Endothelial cell (in vitro differentiated cells): ENCODE results near the gene NEURL3. TPM values are rescaled to one million over a fixed set of nuclear protein-coding genes. Genes with fewer than 3 reads are reported as not detected.

Source experiments
- DNase-seq: peaks from one replicate; pipeline ENCODE4 v3.0.0; 2021; ENCODE audit warnings: low spot score
- H3K27ac Mint-ChIP-seq: one replicate; pipeline ENCODE4 v1.8.0; 2021; ENCODE audit warnings: mixed read lengths, inconsistent platforms; ENCODE audit not compliant: unreplicated experiment
- H3K27me3 Mint-ChIP-seq: one replicate; pipeline ENCODE4 v1.8.0; 2021; ENCODE audit warnings: mild to moderate bottlenecking, moderate library complexity, mixed read lengths, inconsistent platforms; ENCODE audit not compliant: unreplicated experiment
- H3K36me3 Mint-ChIP-seq: one replicate; pipeline ENCODE4 v1.8.0; 2021; ENCODE audit warnings: mild to moderate bottlenecking, low read depth, mixed read lengths, inconsistent platforms; ENCODE audit not compliant: unreplicated experiment
- H3K4me1 Mint-ChIP-seq: one replicate; pipeline ENCODE4 v1.8.0; 2021; ENCODE audit warnings: mild to moderate bottlenecking, mixed read lengths, inconsistent platforms; ENCODE audit not compliant: unreplicated experiment
- H3K4me3 Mint-ChIP-seq: one replicate; pipeline ENCODE4 v1.8.0; 2021; ENCODE audit warnings: mild to moderate bottlenecking, mixed read lengths, inconsistent platforms; ENCODE audit not compliant: unreplicated experiment
- H3K9me3 Mint-ChIP-seq: one replicate; pipeline ENCODE4 v1.8.0; 2021; ENCODE audit warnings: mixed read lengths, inconsistent platforms; ENCODE audit not compliant: unreplicated experiment
- total RNA-seq: library from RNA; stranded (reverse); fragmentation: NEBNext Ultra II Directional; extraction: Animal tissue kit (Norgen Biotek cat#: 25700); gene quantifications from one replicate; pipeline ENCODE4 v1.2.1, GENCODE V29; 2021; ENCODE audit not compliant: unreplicated experiment
- TF ChIP-seq, protein P1 (sequence below): fragments of 200-600 bp; sonication (generic); IDR thresholded peaks from one replicate; pipeline ENCODE4 v1.5.0; 2021; ENCODE audit warnings: antibody characterized with exemption; ENCODE audit not compliant: unreplicated experiment

Gene NEURL3
- total RNA-seq, 1 donor from 2014 or later = not detected

DNA sequence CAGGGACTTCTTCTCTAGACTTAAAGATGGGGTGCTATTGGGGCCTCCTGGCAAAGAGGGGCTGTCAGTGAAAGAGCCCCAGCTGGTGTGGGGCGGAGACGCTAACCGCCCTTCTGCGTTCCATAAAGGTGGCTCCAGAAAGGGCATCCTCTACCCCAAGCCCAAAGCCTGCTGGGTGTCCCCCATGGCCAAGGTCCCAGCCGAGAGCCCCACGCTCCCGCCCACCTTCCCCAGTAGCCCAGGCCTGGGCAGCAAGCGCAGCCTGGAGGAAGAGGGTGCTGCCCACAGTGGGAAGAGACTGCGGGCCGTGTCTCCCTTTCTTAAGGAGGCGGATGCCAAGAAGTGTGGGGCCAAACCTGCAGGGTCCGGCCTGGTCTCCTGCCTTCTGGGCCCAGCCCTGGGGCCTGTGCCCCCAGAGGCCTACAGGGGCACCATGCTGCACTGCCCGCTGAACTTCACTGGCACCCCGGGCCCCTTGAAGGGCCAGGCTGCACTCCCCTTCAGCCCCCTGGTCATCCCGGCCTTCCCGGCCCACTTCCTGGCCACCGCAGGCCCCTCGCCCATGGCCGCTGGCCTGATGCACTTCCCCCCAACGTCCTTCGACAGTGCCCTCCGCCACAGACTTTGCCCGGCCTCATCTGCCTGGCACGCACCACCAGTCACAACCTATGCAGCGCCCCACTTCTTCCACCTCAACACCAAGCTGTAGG, 46.6 kb upstream of the NEURL3 start:
- DNase-seq = no peak
- Mint-ChIP-seq H3K9me3 (no peaks in the 10 kb centered on the region), H3K27ac (no peak overlapping the region), H3K4me1 (no peaks in the 10 kb centered on the region), H3K27me3 (peaks cover 4% of the 10 kb centered on the region), H3K4me3 (no peak overlapping the region), H3K36me3 (no peaks in the 10 kb centered on the region)
- TF ChIP-seq, protein P1, sequence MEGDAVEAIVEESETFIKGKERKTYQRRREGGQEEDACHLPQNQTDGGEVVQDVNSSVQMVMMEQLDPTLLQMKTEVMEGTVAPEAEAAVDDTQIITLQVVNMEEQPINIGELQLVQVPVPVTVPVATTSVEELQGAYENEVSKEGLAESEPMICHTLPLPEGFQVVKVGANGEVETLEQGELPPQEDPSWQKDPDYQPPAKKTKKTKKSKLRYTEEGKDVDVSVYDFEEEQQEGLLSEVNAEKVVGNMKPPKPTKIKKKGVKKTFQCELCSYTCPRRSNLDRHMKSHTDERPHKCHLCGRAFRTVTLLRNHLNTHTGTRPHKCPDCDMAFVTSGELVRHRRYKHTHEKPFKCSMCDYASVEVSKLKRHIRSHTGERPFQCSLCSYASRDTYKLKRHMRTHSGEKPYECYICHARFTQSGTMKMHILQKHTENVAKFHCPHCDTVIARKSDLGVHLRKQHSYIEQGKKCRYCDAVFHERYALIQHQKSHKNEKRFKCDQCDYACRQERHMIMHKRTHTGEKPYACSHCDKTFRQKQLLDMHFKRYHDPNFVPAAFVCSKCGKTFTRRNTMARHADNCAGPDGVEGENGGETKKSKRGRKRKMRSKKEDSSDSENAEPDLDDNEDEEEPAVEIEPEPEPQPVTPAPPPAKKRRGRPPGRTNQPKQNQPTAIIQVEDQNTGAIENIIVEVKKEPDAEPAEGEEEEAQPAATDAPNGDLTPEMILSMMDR = no peak

DNA sequence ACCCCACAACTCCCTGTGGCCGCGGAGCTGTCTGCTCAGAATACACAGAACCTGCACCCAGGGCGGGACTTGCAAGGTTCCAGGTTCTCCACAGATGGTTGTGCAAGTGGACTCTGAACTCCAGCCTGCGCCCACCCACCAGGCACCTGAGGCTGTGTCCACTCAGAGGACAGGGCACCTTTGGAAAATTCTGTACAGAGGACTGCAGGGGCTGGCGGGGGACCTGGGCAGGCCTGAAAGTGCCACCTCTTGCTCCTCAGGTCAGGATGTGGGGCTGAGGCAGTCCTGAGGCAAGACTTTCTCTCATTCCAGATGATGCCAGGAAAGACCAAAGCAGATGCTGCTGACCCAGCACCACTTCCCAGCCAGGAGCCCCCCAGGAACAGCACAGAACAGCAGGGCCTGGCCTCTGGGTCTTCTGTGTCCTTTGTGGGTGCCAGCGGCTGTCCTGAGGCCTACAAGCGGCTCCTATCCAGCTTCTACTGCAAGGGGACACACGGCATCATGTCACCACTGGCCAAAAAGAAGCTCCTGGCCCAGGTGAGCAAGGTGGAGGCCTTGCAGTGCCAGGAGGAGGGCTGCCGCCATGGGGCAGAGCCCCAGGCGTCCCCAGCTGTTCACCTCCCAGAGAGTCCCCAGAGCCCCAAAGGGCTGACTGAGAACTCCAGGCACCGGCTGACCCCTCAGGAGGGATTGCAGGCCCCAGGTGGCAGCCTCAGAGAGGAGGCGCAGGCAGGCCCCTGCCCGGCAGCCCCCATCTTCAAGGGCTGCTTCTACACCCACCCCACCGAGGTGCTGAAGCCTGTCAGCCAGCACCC, 45.8 kb upstream of the NEURL3 start:
- no peaks in the 10 kb centered on the region for H3K9me3 Mint-ChIP-seq
- no peak overlapping the region for H3K4me3 Mint-ChIP-seq
- H3K36me3 Mint-ChIP-seq = peaks cover 2% of the 10 kb centered on the region
- peaks cover 6% of the 10 kb centered on the region for H3K27me3 Mint-ChIP-seq
- TF ChIP-seq, protein P1 = no peak
- no peak for DNase-seq
- no peaks in the 10 kb centered on the region for H3K4me1 Mint-ChIP-seq
- no peak overlapping the region for H3K27ac Mint-ChIP-seq

DNA sequence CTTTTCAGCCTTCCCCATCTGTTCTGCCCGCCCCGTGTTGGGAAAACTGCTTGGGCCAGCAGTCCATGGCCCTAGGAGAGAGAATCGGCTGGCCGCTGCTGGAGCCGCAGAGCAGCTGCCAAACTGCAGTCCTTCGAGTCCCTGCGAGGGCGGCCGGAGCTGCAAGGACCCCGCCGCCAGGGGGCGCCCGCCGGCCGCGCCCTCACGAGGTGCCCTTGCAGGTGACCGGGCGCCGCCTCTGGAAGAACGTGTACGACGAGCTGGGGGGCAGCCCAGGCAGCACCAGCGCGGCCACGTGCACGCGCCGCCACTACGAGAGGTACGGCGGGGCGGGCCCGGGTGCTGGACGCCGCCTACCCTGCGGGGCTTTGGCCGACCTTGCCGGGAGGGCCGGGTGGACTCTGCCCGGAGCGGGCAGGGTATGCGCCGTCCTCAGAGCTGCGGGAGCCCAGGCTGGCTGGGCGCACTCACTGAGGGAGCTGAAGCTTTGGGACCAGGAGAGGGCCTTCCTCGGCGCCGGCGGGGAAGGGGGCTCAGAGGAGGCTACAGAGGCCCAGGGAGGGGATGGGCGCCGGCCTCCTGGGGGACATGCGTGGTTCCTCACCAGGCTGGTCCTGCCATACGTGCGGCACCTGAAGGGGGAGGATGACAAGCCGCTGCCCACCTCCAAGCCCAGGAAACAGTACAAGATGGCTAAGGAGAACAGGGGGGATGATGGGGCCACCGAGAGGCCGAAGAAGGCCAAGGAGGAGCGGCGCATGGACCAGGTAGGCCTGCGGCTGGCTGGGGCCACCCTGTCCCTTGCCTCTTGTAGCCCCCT, 45.0 kb upstream of the NEURL3 start:
- Mint-ChIP-seq H3K27me3 (peaks cover 9% of the 10 kb centered on the region), H3K4me3 (no peak overlapping the region), H3K27ac (no peak overlapping the region), H3K4me1 (no peaks in the 10 kb centered on the region), H3K9me3 (no peaks in the 10 kb centered on the region), H3K36me3 (peaks cover 7% of the 10 kb centered on the region)
- TF ChIP-seq, protein P1 = peak; percentile 83
- peak; percentile 61 for DNase-seq

DNA sequence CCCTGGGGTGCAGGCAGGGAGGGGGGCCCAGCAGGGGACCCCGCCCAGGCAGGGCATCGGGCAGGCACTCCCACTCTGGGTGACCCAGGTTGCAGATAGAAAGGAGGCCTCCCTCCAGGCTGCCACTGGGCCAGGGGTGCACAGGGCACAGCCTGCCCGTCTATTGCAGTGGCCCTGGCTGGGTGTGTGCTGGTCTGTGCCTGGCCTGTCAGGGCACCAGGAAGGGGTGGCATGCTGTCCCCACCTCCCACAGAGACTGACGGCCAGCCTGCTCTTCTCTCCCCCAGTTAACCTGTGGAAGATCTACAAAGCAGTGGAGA, 44.3 kb upstream of the NEURL3 start:
- DNase-seq = no peak
- H3K4me3 Mint-ChIP-seq = no peak overlapping the region
- H3K27ac Mint-ChIP-seq = no peak overlapping the region
- TF ChIP-seq, protein P1 = no peak
- no peaks in the 10 kb centered on the region for H3K9me3 Mint-ChIP-seq
- peaks cover 7% of the 10 kb centered on the region for H3K27me3 Mint-ChIP-seq
- H3K36me3 Mint-ChIP-seq = peaks cover 12% of the 10 kb centered on the region
- H3K4me1 Mint-ChIP-seq = no peaks in the 10 kb centered on the region
